ENCODE data around the gene PACSIN1.

Gene PACSIN1

GRCh38 chr6:34441526-34441925 lies 24.4 kb upstream of the PACSIN1 start:
- Histone ChIP-seq H3K27ac (ENCODE audit: insufficient read depth in 1 of 2, low read depth in 1 of 2, low read length in 2 of 2, poor library complexity in 1 of 2, severe bottlenecking in 2 of 2) (no peak overlapping the region), H3K4me3 (ENCODE audit: control insufficient read depth in 1 of 7, extremely low read depth in 1 of 7, insufficient read depth in 4 of 7, low read depth in 2 of 7, low read length in 6 of 7) (no peak overlapping the region), H3K9me3 (ENCODE audit: control extremely low read depth in 1 of 5, control insufficient read depth in 4 of 5, insufficient read depth in 2 of 5, low read depth in 1 of 5, low read length in 4 of 5) (peaks cover 0 to 2% (median 0%) of the 10 kb centered on the region in 5 experiments), H3K36me3 (ENCODE audit: control insufficient read depth in 4 of 4, insufficient read depth in 4 of 4, low read length in 3 of 4) (no peaks in the 10 kb centered on the region), H3K27me3 (replicated peaks in 2 of 5; ENCODE audit: control insufficient read depth in 4 of 5, insufficient read depth in 5 of 5, low read length in 4 of 5) (no peaks in the 10 kb centered on the region), H3K4me1 (ENCODE audit: control extremely low read depth in 1 of 4, control insufficient read depth in 4 of 4, insufficient read depth in 4 of 4, low read length in 3 of 4) (no peaks in the 10 kb centered on the region)
- WGBS (ENCODE audit: insufficient coverage) = no CpG with 5 or more reads among the region's 5 CpGs
- ChIA-PET CTCF (no interaction called here), POLR2A (no interaction called here)
- no peak for DNase-seq

GRCh38 chr6:34445313-34445860 lies 20.5 kb upstream of the PACSIN1 start:
- Histone ChIP-seq H3K36me3 (ENCODE audit: control insufficient read depth in 4 of 4, insufficient read depth in 4 of 4, low read length in 3 of 4) (no peaks in the 10 kb centered on the region), H3K27me3 (replicated peaks in 2 of 5; ENCODE audit: control insufficient read depth in 4 of 5, insufficient read depth in 5 of 5, low read length in 4 of 5) (no peaks in the 10 kb centered on the region), H3K27ac (ENCODE audit: insufficient read depth in 1 of 2, low read depth in 1 of 2, low read length in 2 of 2, poor library complexity in 1 of 2, severe bottlenecking in 2 of 2) (no peak overlapping the region), H3K4me3 (ENCODE audit: control insufficient read depth in 1 of 7, extremely low read depth in 1 of 7, insufficient read depth in 4 of 7, low read depth in 2 of 7, low read length in 6 of 7) (no peak overlapping the region), H3K4me1 (ENCODE audit: control extremely low read depth in 1 of 4, control insufficient read depth in 4 of 4, insufficient read depth in 4 of 4, low read length in 3 of 4) (peaks cover 0 to 3% (median 0%) of the 10 kb centered on the region in 4 experiments), H3K9me3 (ENCODE audit: control extremely low read depth in 1 of 5, control insufficient read depth in 4 of 5, insufficient read depth in 2 of 5, low read depth in 1 of 5, low read length in 4 of 5) (no peaks in the 10 kb centered on the region)
- POLR2A ChIA-PET = no interaction called here
- no peak for DNase-seq
- CTCF ChIA-PET = interaction anchor here (1.6 to 5.6 kb wide), 2 partner anchors 9 to 13 kb away, joined by 3 to 31 read pairs; no protein-coding TSS in a partner anchor
- 92% methylated on average over 3 of the region's 4 CpGs for WGBS (ENCODE audit: insufficient coverage)

GRCh38 chr6:34447386-34447785 lies 18.5 kb upstream of the PACSIN1 start:
- Histone ChIP-seq H3K4me3 (ENCODE audit: control insufficient read depth in 1 of 7, extremely low read depth in 1 of 7, insufficient read depth in 4 of 7, low read depth in 2 of 7, low read length in 6 of 7) (no peak overlapping the region), H3K4me1 (ENCODE audit: control extremely low read depth in 1 of 4, control insufficient read depth in 4 of 4, insufficient read depth in 4 of 4, low read length in 3 of 4) (peaks cover 0 to 3% (median 0%) of the 10 kb centered on the region in 4 experiments), H3K36me3 (ENCODE audit: control insufficient read depth in 4 of 4, insufficient read depth in 4 of 4, low read length in 3 of 4) (no peaks in the 10 kb centered on the region), H3K27me3 (replicated peaks in 2 of 5; ENCODE audit: control insufficient read depth in 4 of 5, insufficient read depth in 5 of 5, low read length in 4 of 5) (no peaks in the 10 kb centered on the region), H3K27ac (ENCODE audit: insufficient read depth in 1 of 2, low read depth in 1 of 2, low read length in 2 of 2, poor library complexity in 1 of 2, severe bottlenecking in 2 of 2) (no peak overlapping the region), H3K9me3 (ENCODE audit: control extremely low read depth in 1 of 5, control insufficient read depth in 4 of 5, insufficient read depth in 2 of 5, low read depth in 1 of 5, low read length in 4 of 5) (peaks cover 0 to 2% (median 0%) of the 10 kb centered on the region in 5 experiments)
- CTCF ChIA-PET = interaction anchor here (1.0 to 5.6 kb wide), 3 partner anchors 11 to 155 kb away, joined by 3 to 31 read pairs (median 3); partner anchors contain the start of gene PACSIN1
- POLR2A ChIA-PET = no interaction called here
- WGBS (ENCODE audit: insufficient coverage) = 100% methylated on average over 6 of the region's 7 CpGs
- DNase-seq = no peak

GRCh38 chr6:34447910-34448309 lies 18.0 kb upstream of the PACSIN1 start:
- Histone ChIP-seq H3K27me3 (replicated peaks in 2 of 5; ENCODE audit: control insufficient read depth in 4 of 5, insufficient read depth in 5 of 5, low read length in 4 of 5) (no peaks in the 10 kb centered on the region), H3K36me3 (ENCODE audit: control insufficient read depth in 4 of 4, insufficient read depth in 4 of 4, low read length in 3 of 4) (no peaks in the 10 kb centered on the region), H3K4me1 (ENCODE audit: control extremely low read depth in 1 of 4, control insufficient read depth in 4 of 4, insufficient read depth in 4 of 4, low read length in 3 of 4) (peaks cover 0 to 3% (median 0%) of the 10 kb centered on the region in 4 experiments), H3K27ac (ENCODE audit: insufficient read depth in 1 of 2, low read depth in 1 of 2, low read length in 2 of 2, poor library complexity in 1 of 2, severe bottlenecking in 2 of 2) (no peak overlapping the region), H3K9me3 (ENCODE audit: control extremely low read depth in 1 of 5, control insufficient read depth in 4 of 5, insufficient read depth in 2 of 5, low read depth in 1 of 5, low read length in 4 of 5) (peaks cover 0 to 2% (median 0%) of the 10 kb centered on the region in 5 experiments), H3K4me3 (ENCODE audit: control insufficient read depth in 1 of 7, extremely low read depth in 1 of 7, insufficient read depth in 4 of 7, low read depth in 2 of 7, low read length in 6 of 7) (no peak overlapping the region)
- 78% methylated on average over 4 of the region's 5 CpGs for WGBS (ENCODE audit: insufficient coverage)
- ChIA-PET POLR2A (no interaction called here), CTCF (interaction anchor here (1.4 to 5.6 kb wide), 2 partner anchors 10 to 18 kb away, joined by 3 to 31 read pairs; partner anchors contain the start of gene PACSIN1)
- no peak for DNase-seq

GRCh38 chr6:34451192-34451591 lies 14.7 kb upstream of the PACSIN1 start:
- ChIA-PET CTCF (interaction anchor here (1.2 kb wide), 1 partner anchor 9 kb away, joined by 6 read pairs; no protein-coding TSS in a partner anchor), POLR2A (no interaction called here)
- no peak for DNase-seq
- H3K36me3 ChIP-seq (ENCODE audit: control insufficient read depth in 4 of 4, insufficient read depth in 4 of 4, low read length in 3 of 4) = no peaks in the 10 kb centered on the region
- H3K9me3 ChIP-seq (ENCODE audit: control extremely low read depth in 1 of 5, control insufficient read depth in 4 of 5, insufficient read depth in 2 of 5, low read depth in 1 of 5, low read length in 4 of 5) = peaks cover 0 to 2% (median 0%) of the 10 kb centered on the region in 5 experiments
- H3K4me1 ChIP-seq (ENCODE audit: control extremely low read depth in 1 of 4, control insufficient read depth in 4 of 4, insufficient read depth in 4 of 4, low read length in 3 of 4) = peaks cover 0 to 3% (median 0%) of the 10 kb centered on the region in 4 experiments
- no peak overlapping the region for H3K27ac ChIP-seq (ENCODE audit: insufficient read depth in 1 of 2, low read depth in 1 of 2, low read length in 2 of 2, poor library complexity in 1 of 2, severe bottlenecking in 2 of 2)
- H3K4me3 ChIP-seq (ENCODE audit: control insufficient read depth in 1 of 7, extremely low read depth in 1 of 7, insufficient read depth in 4 of 7, low read depth in 2 of 7, low read length in 6 of 7) = no peak overlapping the region
- no peaks in the 10 kb centered on the region for H3K27me3 ChIP-seq (replicated peaks in 2 of 5; ENCODE audit: control insufficient read depth in 4 of 5, insufficient read depth in 5 of 5, low read length in 4 of 5)
- no CpG with 5 or more reads among the region's 1 CpG for WGBS (ENCODE audit: insufficient coverage)

GRCh38 chr6:34455831-34456230 lies 10.0 kb upstream of the PACSIN1 start:
- ChIA-PET CTCF (interaction anchor here (4.6 kb wide), 1 partner anchor 10 kb away, joined by 31 read pairs; no protein-coding TSS in a partner anchor), POLR2A (interaction anchor here (0.7 kb wide), 1 partner anchor 13 kb away, joined by 3 read pairs; no protein-coding TSS in a partner anchor)
- no CpG with 5 or more reads among the region's 1 CpG for WGBS (ENCODE audit: insufficient coverage)
- peak; percentile 11 to 44 (median 26) for DNase-seq
- no peaks in the 10 kb centered on the region for H3K36me3 ChIP-seq (ENCODE audit: control insufficient read depth in 4 of 4, insufficient read depth in 4 of 4, low read length in 3 of 4)
- no peaks in the 10 kb centered on the region for H3K4me1 ChIP-seq (ENCODE audit: control extremely low read depth in 1 of 4, control insufficient read depth in 4 of 4, insufficient read depth in 4 of 4, low read length in 3 of 4)
- no peak overlapping the region for H3K27ac ChIP-seq (ENCODE audit: insufficient read depth in 1 of 2, low read depth in 1 of 2, low read length in 2 of 2, poor library complexity in 1 of 2, severe bottlenecking in 2 of 2)
- no peak overlapping the region for H3K4me3 ChIP-seq (ENCODE audit: control insufficient read depth in 1 of 7, extremely low read depth in 1 of 7, insufficient read depth in 4 of 7, low read depth in 2 of 7, low read length in 6 of 7)
- no peaks in the 10 kb centered on the region for H3K27me3 ChIP-seq (replicated peaks in 2 of 5; ENCODE audit: control insufficient read depth in 4 of 5, insufficient read depth in 5 of 5, low read length in 4 of 5)
- peaks cover 0 to 2% (median 0%) of the 10 kb centered on the region in 5 experiments for H3K9me3 ChIP-seq (ENCODE audit: control extremely low read depth in 1 of 5, control insufficient read depth in 4 of 5, insufficient read depth in 2 of 5, low read depth in 1 of 5, low read length in 4 of 5)

GRCh38 chr6:34457382-34457741 lies 8.5 kb upstream of the PACSIN1 start:
- Histone ChIP-seq H3K27ac (ENCODE audit: insufficient read depth in 1 of 2, low read depth in 1 of 2, low read length in 2 of 2, poor library complexity in 1 of 2, severe bottlenecking in 2 of 2) (no peak overlapping the region), H3K36me3 (ENCODE audit: control insufficient read depth in 4 of 4, insufficient read depth in 4 of 4, low read length in 3 of 4) (no peaks in the 10 kb centered on the region), H3K4me1 (ENCODE audit: control extremely low read depth in 1 of 4, control insufficient read depth in 4 of 4, insufficient read depth in 4 of 4, low read length in 3 of 4) (no peaks in the 10 kb centered on the region), H3K27me3 (replicated peaks in 2 of 5; ENCODE audit: control insufficient read depth in 4 of 5, insufficient read depth in 5 of 5, low read length in 4 of 5) (peaks cover 0 to under 1% (median 0%) of the 10 kb centered on the region in 5 experiments), H3K9me3 (ENCODE audit: control extremely low read depth in 1 of 5, control insufficient read depth in 4 of 5, insufficient read depth in 2 of 5, low read depth in 1 of 5, low read length in 4 of 5) (no peaks in the 10 kb centered on the region), H3K4me3 (ENCODE audit: control insufficient read depth in 1 of 7, extremely low read depth in 1 of 7, insufficient read depth in 4 of 7, low read depth in 2 of 7, low read length in 6 of 7) (no peak overlapping the region)
- DNase-seq = peak in 2 of 3 donors; percentile 34 to 36
- 100% methylated on average over 1 of the region's 2 CpGs for WGBS (ENCODE audit: insufficient coverage)
- ChIA-PET POLR2A (no interaction called here), CTCF (interaction anchor here (0.8 to 8.1 kb wide), 5 partner anchors 8 to 155 kb away, joined by 3 to 70 read pairs (median 3); partner anchors contain the start of gene PACSIN1)
